ENCODE data around the gene GLP2R. TPM values are rescaled to one million over a fixed set of nuclear protein-coding genes. Genes with fewer than 3 reads are reported as not detected.

GLP2R gene
- total RNA-seq, 1 donor from 2014 or later: not detected

GRCh38 chr17:9928601-9929333, 103.0 kb downstream of the GLP2R start:
- Mint-ChIP-seq H3K9me3 (no peaks in the 10 kb centered on the region), H3K27me3 (no peaks in the 10 kb centered on the region), H3K27ac (no peak overlapping the region), H3K4me3 (no peak overlapping the region), H3K36me3 (ENCODE audit: low read depth) (peaks cover 3% of the 10 kb centered on the region), H3K4me1 (peaks cover 5% of the 10 kb centered on the region)
- no peak for DNase-seq
- ChIA-PET CTCF (interaction anchor here (1.3 to 2.4 kb wide), 2 partner anchors 297 to 689 kb away, joined by 4 to 13 read pairs; no protein-coding TSS in a partner anchor), POLR2A (no interaction called here)
- TF ChIP-seq CTCF (IDR thresholded peaks at IDR 0.05): no peak
- ATAC-seq (ENCODE audit: low read depth): no peak
- intact Hi-C loops (cut with micrococcal nuclease): no loop called here

GRCh38 chr17:9929871-9930270, 104.1 kb downstream of the GLP2R start:
- no peak overlapping the region for H3K27ac Mint-ChIP-seq
- H3K4me1 Mint-ChIP-seq: peaks cover 1% of the 10 kb centered on the region
- TF ChIP-seq CTCF (IDR thresholded peaks at IDR 0.05): no peak
- H3K36me3 Mint-ChIP-seq (ENCODE audit: low read depth): peaks cover 1% of the 10 kb centered on the region
- H3K4me3 Mint-ChIP-seq: no peak overlapping the region
- no peaks in the 10 kb centered on the region for H3K9me3 Mint-ChIP-seq
- intact Hi-C loops (cut with micrococcal nuclease): no loop called here
- CTCF ChIA-PET: interaction anchor here (0.7 to 1.3 kb wide), 2 partner anchors 296 to 685 kb away, joined by 3 to 4 read pairs; no protein-coding TSS in a partner anchor
- H3K27me3 Mint-ChIP-seq: no peaks in the 10 kb centered on the region
- no peak for ATAC-seq (ENCODE audit: low read depth)
- no peak for DNase-seq
- POLR2A ChIA-PET: no interaction called here

GRCh38 chr17:9931144-9931741, 105.5 kb downstream of the GLP2R start:
- H3K27me3 Mint-ChIP-seq: no peaks in the 10 kb centered on the region
- no peaks in the 10 kb centered on the region for H3K4me1 Mint-ChIP-seq
- TF ChIP-seq CTCF (IDR thresholded peaks at IDR 0.05): no peak
- H3K4me3 Mint-ChIP-seq: no peak overlapping the region
- intact Hi-C loops (cut with micrococcal nuclease): no loop called here
- DNase-seq: no peak
- POLR2A ChIA-PET: no interaction called here
- H3K9me3 Mint-ChIP-seq: no peaks in the 10 kb centered on the region
- CTCF ChIA-PET: interaction anchor here (1.0 kb wide), 1 partner anchor 700 kb away, joined by 3 read pairs; no protein-coding TSS in a partner anchor
- ATAC-seq (ENCODE audit: low read depth): no peak
- no peaks in the 10 kb centered on the region for H3K36me3 Mint-ChIP-seq (ENCODE audit: low read depth)
- no peak overlapping the region for H3K27ac Mint-ChIP-seq

GRCh38 chr17:9932491-9932890, 106.8 kb downstream of the GLP2R start:
- ChIA-PET CTCF (no interaction called here), POLR2A (no interaction called here)
- no peak overlapping the region for H3K27ac Mint-ChIP-seq
- no peaks in the 10 kb centered on the region for H3K27me3 Mint-ChIP-seq
- H3K4me1 Mint-ChIP-seq: no peaks in the 10 kb centered on the region
- DNase-seq (no peak), ATAC-seq (ENCODE audit: low read depth) (no peak)
- no peaks in the 10 kb centered on the region for H3K36me3 Mint-ChIP-seq (ENCODE audit: low read depth)
- no peak for TF ChIP-seq CTCF (IDR thresholded peaks at IDR 0.05)
- no peaks in the 10 kb centered on the region for H3K9me3 Mint-ChIP-seq
- no peak overlapping the region for H3K4me3 Mint-ChIP-seq
- intact Hi-C loops (cut with micrococcal nuclease): no loop called here

GRCh38 chr17:9934331-9934730, 108.6 kb downstream of the GLP2R start:
- intact Hi-C loops (cut with micrococcal nuclease): no loop called here
- Mint-ChIP-seq H3K27me3 (no peaks in the 10 kb centered on the region), H3K36me3 (ENCODE audit: low read depth) (peaks cover 7% of the 10 kb centered on the region), H3K4me1 (no peaks in the 10 kb centered on the region), H3K4me3 (no peak overlapping the region), H3K9me3 (no peaks in the 10 kb centered on the region), H3K27ac (no peak overlapping the region)
- no peak for DNase-seq
- no peak for ATAC-seq (ENCODE audit: low read depth)
- POLR2A ChIA-PET: no interaction called here
- CTCF ChIA-PET: interaction anchor here (0.8 kb wide), 1 partner anchor 292 kb away, joined by 3 read pairs; no protein-coding TSS in a partner anchor
- TF ChIP-seq CTCF (IDR thresholded peaks at IDR 0.05): no peak

Measured in activated B cell treated with CpG ODN at 0.5 μM for 24 hours (primary cell).